PC-3 (cell line): Measurements from ENCODE around the gene TADA2B. TPM values are rescaled to one million over a fixed set of nuclear protein-coding genes. Genes with fewer than 3 reads are reported as not detected.

Source experiments
- ATAC-seq: fragments of 200-7000 bp; cut with Tn5 transposase; 2 replicates; pipeline ENCODE4 v1.9.1; 2020; ENCODE audit warnings: mild to moderate bottlenecking, moderate library complexity
- BruUV-seq: library from RNA; stranded (reverse); fragments of 400-500 nt; replicated peaks from 2 replicates; lab custom pipeline; 2021; lab: Mats Ljungman, UMichigan
- CTCF ChIA-PET: fragments of 300-600 bp; sonication (Branson Sonifier 250); formaldehyde crosslinking; loops from one replicate; lab custom pipeline; 2022; ENCODE audit warnings: antibody characterized with exemption; lab: Charles Lee
- POLR2A ChIA-PET: fragments of 300-600 bp; sonication (Branson Sonifier 250); formaldehyde crosslinking; loops from one replicate; lab custom pipeline; 2022; ENCODE audit warnings: antibody characterized with exemption; ENCODE audit not compliant: unreplicated experiment; lab: Charles Lee
- DNase-seq: peaks from one replicate; pipeline ENCODE4 v3.0.0-alpha.2; 2015
- H2AFZ ChIP-seq: fragments of 300-600 bp; sonication (generic); 2 replicates; pipeline ENCODE4 v1.6.0; 2016; ENCODE audit warnings: antibody characterized with exemption, low read length
- H3F3A ChIP-seq: fragments of 300-600 bp; sonication (generic); one replicate; pipeline ENCODE4 v1.6.0; 2017; ENCODE audit warnings: antibody characterized with exemption, low read length, control low read depth, mild to moderate bottlenecking; ENCODE audit not compliant: unreplicated experiment
- H3K27ac ChIP-seq: fragments of 300-600 bp; sonication (generic); 2 replicates; pipeline ENCODE4 v1.5.1; 2016; ENCODE audit warnings: mild to moderate bottlenecking, low read length
- H3K27me3 ChIP-seq: fragments of 300-600 bp; sonication (generic); 2 replicates; pipeline ENCODE4 v1.6.1; 2016; ENCODE audit warnings: low read length, mixed read lengths
- H3K36me3 ChIP-seq: fragments of 300-600 bp; sonication (generic); 2 replicates; pipeline ENCODE4 v1.6.1; 2016; ENCODE audit warnings: low read depth, mixed run types, low read length, mixed read lengths
- H3K4me1 ChIP-seq: fragments of 300-600 bp; sonication (generic); 2 replicates; pipeline ENCODE4 v1.5.1; 2016; ENCODE audit warnings: low read length; ENCODE audit not compliant: insufficient read depth
- H3K4me2 ChIP-seq: fragments of 300-600 bp; sonication (generic); 2 replicates; pipeline ENCODE4 v1.6.0; 2016; ENCODE audit warnings: low read length
- H3K4me3 ChIP-seq: fragments of 300-600 bp; sonication (generic); 2 replicates; pipeline ENCODE4 v1.5.1; 2016; ENCODE audit warnings: mild to moderate bottlenecking, low read length, mixed read lengths
- H3K79me2 ChIP-seq: fragments of 300-600 bp; sonication (generic); 2 replicates; pipeline ENCODE4 v1.6.1; 2017; ENCODE audit warnings: low read length, mixed read lengths
- H3K9ac ChIP-seq: fragments of 300-600 bp; sonication (generic); 2 replicates; pipeline ENCODE4 v1.6.0; 2016; ENCODE audit warnings: mild to moderate bottlenecking, low read length
- H3K9me2 ChIP-seq: fragments of 300-600 bp; sonication (generic); replicated peaks from 2 replicates; pipeline ENCODE4 v1.6.1; 2016; ENCODE audit warnings: mixed run types, low read length, mixed read lengths
- H3K9me3 ChIP-seq: fragments of 300-600 bp; sonication (generic); 2 replicates; pipeline ENCODE4 v1.6.1; 2016; ENCODE audit warnings: low read length, mixed read lengths
- H4K20me1 ChIP-seq: fragments of 300-600 bp; sonication (generic); 2 replicates; pipeline ENCODE4 v1.6.1; 2016; ENCODE audit warnings: low read length, mixed read lengths
- CTCF ChIP-seq: fragments of 300-600 bp; sonication (generic); conservative IDR thresholded peaks from 2 replicates; pipeline ENCODE4 v1.5.1; 2017; ENCODE audit warnings: antibody characterized with exemption, low read depth, mild to moderate bottlenecking, low read length
- EZH2 ChIP-seq: fragments of 300-600 bp; sonication (generic); IDR thresholded peaks from one replicate; pipeline ENCODE4 v1.6.1; 2017; ENCODE audit warnings: antibody characterized with exemption, mild to moderate bottlenecking, low read length; ENCODE audit not compliant: unreplicated experiment
- EZH2phosphoT487 ChIP-seq: fragments of 300-600 bp; sonication (generic); IDR thresholded peaks from 2 replicates; pipeline ENCODE4 v1.6.1; 2018; ENCODE audit warnings: mild to moderate bottlenecking, antibody characterized with exemption, low read length, borderline replicate concordance
- intact Hi-C: fragments of 100-400 bp; cut with micrococcal nuclease; formaldehyde crosslinking; loops from 2 replicates; pipeline ENCODE4 v1.9.0; 2023
- total RNA-seq: library from RNA; depleted of rRNA; stranded (reverse); fragments of >200 nt; gene quantifications from 2 replicates; pipeline ENCODE4 v1.2.3, GENCODE V29; 2014

The TADA2B gene
- total RNA-seq, 1 experiment from 2014 or later = 14.7 TPM

- no peak overlapping the region for H3K4me3 ChIP-seq
- DNase-seq (peak; percentile 67), ATAC-seq (no peak)
- H3K9ac ChIP-seq = no peak overlapping the region
- intact Hi-C loops = loop anchor here (5.0 kb wide), 1 partner anchor 166 kb away; the partner anchor contains the start of gene TBC1D14
- no TSS peak for BruUV-seq
- H3F3A ChIP-seq = no peaks in the 10 kb centered on the region
- TF ChIP-seq EZH2 (no peak), CTCF (no peak), EZH2phosphoT487 (no peak)
- ChIA-PET POLR2A (no interaction called here), CTCF (no interaction called here)
- no peak overlapping the region for H3K4me2 ChIP-seq
- no peak overlapping the region for H2AFZ ChIP-seq
- H4K20me1 ChIP-seq = no peaks in the 10 kb centered on the region
- H3K27ac ChIP-seq = no peak overlapping the region
- H3K4me1 ChIP-seq = peaks cover 12% of the 10 kb centered on the region
- no peaks in the 10 kb centered on the region for H3K36me3 ChIP-seq
- H3K27me3 ChIP-seq = no peaks in the 10 kb centered on the region
- no peaks in the 10 kb centered on the region for H3K9me3 ChIP-seq
- H3K9me2 ChIP-seq = no peaks in the 10 kb centered on the region
- H3K79me2 ChIP-seq = no peaks in the 10 kb centered on the region
These were observed 30.6 kb downstream of the TADA2B start for GRCh38 chr4:7073526-7074390.

- Histone ChIP-seq H3K4me1 (peaks cover 8% of the 10 kb centered on the region), H3F3A (no peaks in the 10 kb centered on the region), H3K27me3 (no peaks in the 10 kb centered on the region), H3K9me2 (no peaks in the 10 kb centered on the region), H3K9ac (no peak overlapping the region), H3K36me3 (no peaks in the 10 kb centered on the region), H3K4me2 (no peak overlapping the region), H3K27ac (no peak overlapping the region), H3K4me3 (no peak overlapping the region), H3K9me3 (no peaks in the 10 kb centered on the region), H4K20me1 (no peaks in the 10 kb centered on the region), H2AFZ (no peak overlapping the region), H3K79me2 (no peaks in the 10 kb centered on the region)
- BruUV-seq = no TSS peak
- intact Hi-C loops = loop anchor here (5.0 kb wide), 1 partner anchor 167 kb away; the partner anchor contains the start of gene TBC1D14
- DNase-seq = peak; percentile 59
- ATAC-seq = peak; percentile 68
- no peak for TF ChIP-seq EZH2phosphoT487
- TF ChIP-seq EZH2 = no peak
- no peak for TF ChIP-seq CTCF
- POLR2A ChIA-PET = no interaction called here
- CTCF ChIA-PET = interaction anchor here (0.6 kb wide), 1 partner anchor 32 kb away, joined by 4 read pairs; a partner anchor contains a TSS
These were observed 31.3 kb downstream of the TADA2B start for GRCh38 chr4:7074426-7074825.
